Stimulated activated CD8-positive, alpha-beta memory T cell treated with anti-CD3 and anti-CD28 coated beads, Interleukin-4, amount 100 ng/mL, for 1 hour (primary cell): Measurements from ENCODE around the gene COL13A1.

Experiments
- DNase-seq, 2 donors: peaks; one replicate each; pipeline ENCODE4 v3.0.0-alpha.2; 2020; ENCODE audit warnings: low read depth in 2 of 2, low spot score in 1 of 2

COL13A1 gene

GRCh38 chr10:69801434-69802315 lies at the start of gene COL13A1:
COL13A1 (plus strand) TSS chr10:69801906; CDS start chr10:69802424, 518 bp downstream.
- DNase-seq: no peak

DNA sequence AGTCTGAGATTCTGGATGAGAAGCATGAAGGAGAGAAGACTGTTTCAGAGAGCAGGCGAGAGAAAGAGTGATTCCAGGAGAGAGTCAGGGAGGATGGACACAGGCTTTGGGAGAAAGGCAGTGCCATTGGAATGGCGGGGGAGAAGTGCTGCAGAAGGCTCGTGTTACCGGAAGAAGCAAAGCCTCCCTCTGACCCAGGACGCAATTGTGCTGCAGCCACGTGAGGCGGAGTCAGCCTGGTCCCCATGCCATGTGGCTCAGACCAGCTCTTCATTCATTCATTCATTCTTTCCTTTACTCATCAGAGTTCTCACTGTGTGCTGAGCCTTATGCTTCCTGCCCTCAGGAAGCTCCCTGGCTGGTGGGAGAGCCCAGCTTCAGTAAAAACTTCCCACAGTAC lies 49.2 kb upstream of the COL13A1 start:
- DNase-seq: no peak

GRCh38 chr10:69756279-69756678 lies 45.4 kb upstream of the COL13A1 start:
- DNase-seq: no peak

DNA sequence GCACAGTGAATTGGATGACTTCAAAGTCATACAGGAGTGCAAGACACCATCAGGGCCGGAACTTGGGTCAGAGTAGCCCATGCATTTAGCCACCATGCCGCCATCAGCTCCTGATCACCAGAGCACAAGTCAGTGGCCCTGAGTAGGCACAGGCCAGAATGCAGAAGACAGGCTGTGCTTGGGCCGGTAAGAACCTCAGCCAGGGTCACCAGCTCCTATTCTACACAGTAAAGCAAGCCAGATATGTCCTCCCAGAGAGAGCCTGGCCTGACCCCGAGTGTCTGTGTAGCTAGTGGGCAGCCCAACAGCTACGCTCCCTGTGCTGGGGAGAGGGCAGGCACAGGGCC lies 44.5 kb upstream of the COL13A1 start:
- DNase-seq: no peak

DNA sequence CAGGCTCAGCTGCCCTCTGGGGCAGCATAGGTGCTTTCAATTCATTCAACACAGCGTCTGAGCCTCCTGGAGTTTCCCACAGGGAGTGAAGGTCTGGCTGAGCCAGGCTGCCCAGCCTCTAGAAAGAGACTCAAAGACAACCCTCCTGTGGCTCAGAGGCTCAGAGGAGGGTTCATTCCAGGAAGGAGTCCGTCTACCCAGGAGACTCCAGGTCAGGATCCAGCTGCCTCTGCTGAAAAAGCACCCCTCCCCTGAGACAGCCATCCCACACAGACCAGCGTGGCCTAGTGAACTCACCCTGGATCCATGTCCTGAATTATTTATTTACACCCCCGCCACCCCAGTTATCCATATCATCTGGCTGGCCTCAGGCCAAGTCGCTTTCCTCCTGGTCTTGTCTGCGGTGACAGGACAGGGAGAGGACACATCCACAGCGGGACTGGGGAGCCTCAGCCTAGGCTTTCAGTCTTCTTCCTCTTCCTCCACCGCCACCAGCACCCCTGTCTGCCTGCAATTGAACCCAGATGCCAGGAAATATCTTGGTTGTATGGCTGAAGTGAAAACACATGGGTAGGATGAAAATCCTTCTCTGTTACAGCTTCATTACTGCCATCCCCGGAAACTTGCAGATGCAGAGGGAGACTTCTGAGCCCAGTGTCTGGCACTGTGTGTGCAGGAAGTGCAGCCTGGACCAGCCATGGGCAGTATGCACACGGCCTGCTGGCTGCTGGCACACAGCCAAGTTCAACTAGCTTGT lies 44.0 kb upstream of the COL13A1 start:
- DNase-seq: no peak

DNA sequence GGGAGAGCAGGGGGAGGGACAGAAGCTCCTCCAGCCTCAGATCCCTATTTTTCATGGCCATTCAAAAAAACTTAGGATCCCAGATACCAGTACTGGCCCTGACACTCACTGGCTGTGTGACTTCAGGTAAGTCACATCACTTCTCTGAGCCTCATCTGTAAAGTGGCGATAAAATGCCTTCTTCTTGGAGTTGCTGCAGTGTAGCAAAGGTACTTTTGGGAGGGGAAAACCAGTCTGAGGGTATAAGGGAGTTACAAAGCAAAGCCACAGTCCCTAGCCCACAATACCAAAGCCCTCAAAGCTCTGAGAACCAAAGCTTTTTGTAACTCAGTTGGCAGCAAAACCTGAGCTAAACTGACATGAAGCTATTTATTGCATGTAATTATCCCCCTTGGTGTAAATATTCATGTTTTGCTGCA lies 43.4 kb upstream of the COL13A1 start:
- no peak for DNase-seq

DNA sequence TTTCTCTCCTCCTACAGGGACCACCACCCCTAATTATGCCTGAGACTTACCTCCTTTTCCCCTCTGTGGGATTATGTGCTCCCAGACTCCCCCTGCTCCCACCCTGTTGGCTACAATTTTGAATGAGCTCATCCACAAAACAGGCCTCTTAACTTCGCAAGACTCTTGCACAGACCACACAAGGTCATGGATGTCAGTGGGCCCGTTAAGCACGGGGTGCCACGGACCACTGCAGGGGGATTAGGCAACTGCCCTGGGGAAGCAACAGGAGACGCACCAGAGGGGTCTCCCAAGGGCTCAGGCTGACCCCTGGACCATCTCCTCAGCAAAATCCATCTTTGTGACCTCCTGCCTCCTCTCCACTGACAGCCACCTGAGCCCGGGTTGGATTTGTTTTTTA lies 42.1 kb upstream of the COL13A1 start:
- DNase-seq: no peak

GRCh38 chr10:69760072-69760471 lies 41.6 kb upstream of the COL13A1 start:
- DNase-seq: no peak

- no peak for DNase-seq
These were observed 40.4 kb upstream of the COL13A1 start for GRCh38 chr10:69761320-69761719.

GRCh38 chr10:69766161-69766910 lies 35.4 kb upstream of the COL13A1 start:
- DNase-seq: no peak

- DNase-seq: no peak
These were observed 33.9 kb upstream of the COL13A1 start for GRCh38 chr10:69767793-69768192.

DNA sequence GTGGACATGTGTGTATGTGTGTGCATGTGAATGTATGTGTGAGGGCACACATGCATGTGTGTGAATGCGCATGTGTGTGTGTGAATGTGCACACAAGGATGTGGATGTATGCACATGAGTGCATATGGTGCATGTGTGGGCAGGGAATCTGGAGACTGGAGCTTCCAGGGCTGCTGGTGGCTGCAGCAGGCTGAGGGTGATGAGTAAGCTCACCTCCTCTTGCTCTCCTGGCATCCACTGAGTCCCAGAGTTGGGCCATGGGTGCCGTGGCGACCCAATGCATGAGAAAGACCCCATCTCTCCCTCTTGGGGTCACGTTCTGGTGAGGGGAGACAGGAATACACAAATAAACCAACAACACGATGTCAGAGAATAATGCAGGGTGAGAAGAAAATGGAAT lies 33.3 kb upstream of the COL13A1 start:
- DNase-seq: no peak

DNA sequence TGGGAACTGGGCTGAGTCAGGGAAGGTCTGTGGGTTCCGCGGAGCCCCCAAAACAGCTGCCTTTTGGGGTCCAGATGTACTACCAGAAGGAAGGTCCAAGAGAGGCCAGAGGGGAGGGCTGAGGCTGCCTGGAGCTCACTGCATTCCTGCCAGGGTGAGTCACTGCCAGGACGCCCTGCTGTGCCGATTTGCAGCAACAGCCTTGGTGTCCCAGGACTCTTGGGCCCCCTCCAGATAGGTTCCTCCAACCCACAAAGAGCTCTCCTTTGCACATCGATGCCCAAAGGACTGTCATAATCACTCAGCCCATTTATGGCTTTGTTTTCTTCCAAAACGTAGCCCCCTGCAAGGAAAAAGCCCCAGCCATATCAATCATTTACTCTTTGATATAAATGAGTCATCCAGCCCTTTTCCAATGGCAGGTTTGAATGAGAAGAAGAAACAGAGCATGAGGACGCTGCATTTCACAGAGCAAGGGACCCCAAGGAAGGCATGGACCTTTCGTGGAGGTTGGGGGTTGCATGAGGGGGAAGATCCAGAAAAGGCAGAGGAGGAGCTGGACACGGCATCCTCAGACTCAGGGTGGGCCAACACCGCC lies 32.2 kb upstream of the COL13A1 start:
- DNase-seq: no peak

GRCh38 chr10:69772933-69773704 lies 28.6 kb upstream of the COL13A1 start:
- DNase-seq: no peak

GRCh38 chr10:69774596-69774995 lies 27.1 kb upstream of the COL13A1 start:
- no peak for DNase-seq

DNA sequence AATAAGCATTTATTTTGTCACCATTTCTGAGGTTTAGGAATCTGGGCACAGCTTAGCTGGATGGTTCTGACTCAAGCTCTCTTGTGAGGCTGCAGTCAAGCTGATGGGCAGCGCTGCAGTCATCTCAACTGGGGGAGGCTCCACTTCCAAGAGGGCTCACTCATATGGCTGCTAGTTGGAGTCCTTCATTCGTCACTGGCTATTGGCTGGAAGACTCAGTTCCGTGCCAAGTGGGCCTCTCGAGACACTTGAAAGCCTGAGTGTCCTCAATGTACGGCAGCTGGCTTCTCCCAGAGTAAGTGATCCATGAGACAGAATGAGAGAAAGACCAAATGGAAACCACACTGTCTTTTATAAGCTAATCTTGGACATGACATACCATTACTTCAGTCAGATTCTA lies 21.6 kb upstream of the COL13A1 start:
- no peak for DNase-seq

DNA sequence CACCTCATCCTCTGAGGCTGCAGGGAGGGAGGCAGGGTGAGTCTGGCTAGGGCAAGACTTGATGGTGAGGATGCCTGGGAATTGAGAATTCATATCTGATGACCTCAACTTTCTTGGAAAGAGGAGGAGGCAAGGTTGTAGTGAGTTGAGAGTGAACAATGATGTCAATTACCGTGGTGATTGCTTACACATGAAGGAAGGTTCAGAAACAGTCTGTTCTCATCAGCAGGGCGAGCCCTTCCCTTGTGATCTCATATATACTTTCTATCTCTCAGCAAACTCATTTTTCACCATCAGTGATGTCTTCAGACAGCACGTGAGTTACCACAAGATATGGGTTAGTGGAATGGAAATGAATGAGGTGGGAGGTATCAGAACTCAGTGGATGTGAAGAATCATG lies 20.1 kb upstream of the COL13A1 start:
- DNase-seq: no peak

GRCh38 chr10:69783515-69783914 lies 18.2 kb upstream of the COL13A1 start:
- no peak for DNase-seq

- no peak for DNase-seq
These were observed 14.9 kb upstream of the COL13A1 start for GRCh38 chr10:69786791-69787190.

DNA sequence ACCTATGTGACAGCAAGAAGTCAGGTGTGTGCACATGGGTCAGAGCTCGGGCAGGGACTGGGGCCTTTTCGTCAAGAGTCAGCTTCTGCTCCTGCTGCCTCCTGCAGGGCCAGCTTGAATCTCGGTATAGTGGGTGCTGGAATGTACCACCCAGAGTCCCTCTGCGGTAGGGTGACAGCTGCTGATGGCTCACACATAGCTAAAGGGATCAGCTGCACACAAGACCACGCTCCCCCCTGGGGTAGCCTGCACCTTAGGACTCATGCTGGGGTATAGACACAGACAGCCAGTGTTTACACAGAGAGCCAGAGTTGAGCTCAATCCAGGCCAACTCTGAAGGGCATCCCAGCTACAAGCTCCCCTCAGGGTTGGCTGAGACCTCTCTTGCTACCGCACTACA lies 14.0 kb upstream of the COL13A1 start:
- DNase-seq: no peak

GRCh38 chr10:69789164-69789576 lies 12.5 kb upstream of the COL13A1 start:
- DNase-seq: no peak
